Upper lobe of left lung (tissue), 4 donors: ENCODE results near the gene SPATA31D1.

Source experiments
- POLR2AphosphoS5 ChIP-seq, 2 donors: sonication (generic); formaldehyde crosslinking; IDR thresholded peaks; one replicate each; pipeline ENCODE4 v1.5.1; 2017; ENCODE audit warnings: antibody characterized with exemption in 2 of 2
- TF ChIP-seq, protein P1 (sequence below), 6 experiments: fragments of 450-650 bp in 4 of 6; fragments of 200-600 bp in 2 of 6; sonication (generic) in 2 of 6; IDR thresholded peaks; one replicate each; pipeline ENCODE4 v1.5.1; 2016 to 2019; ENCODE audit warnings: antibody characterized with exemption in 6 of 6

DNA sequence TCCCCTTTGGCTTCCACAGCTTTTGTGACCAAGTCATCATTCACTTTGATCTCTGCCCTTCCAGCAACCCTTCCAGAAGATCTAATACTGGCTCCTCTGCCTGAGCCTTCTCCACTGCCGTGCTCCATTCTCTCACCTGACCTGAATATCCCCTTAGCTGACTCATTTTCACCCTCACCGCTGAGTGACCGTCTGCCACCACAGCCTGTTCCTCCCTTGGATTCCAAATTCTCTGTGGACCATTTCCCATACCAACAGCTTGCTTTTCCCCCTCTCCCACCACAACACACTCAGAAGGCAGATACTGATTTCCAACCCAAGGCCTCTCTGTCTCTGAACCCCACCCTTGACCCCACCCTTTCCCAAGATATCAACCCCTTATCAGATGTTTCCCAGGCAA is 20.5 kb upstream of the SPATA31D1 start:
- no peak for TF ChIP-seq POLR2AphosphoS5 (IDR thresholded peaks at IDR 0.05)
- TF ChIP-seq, protein P1, sequence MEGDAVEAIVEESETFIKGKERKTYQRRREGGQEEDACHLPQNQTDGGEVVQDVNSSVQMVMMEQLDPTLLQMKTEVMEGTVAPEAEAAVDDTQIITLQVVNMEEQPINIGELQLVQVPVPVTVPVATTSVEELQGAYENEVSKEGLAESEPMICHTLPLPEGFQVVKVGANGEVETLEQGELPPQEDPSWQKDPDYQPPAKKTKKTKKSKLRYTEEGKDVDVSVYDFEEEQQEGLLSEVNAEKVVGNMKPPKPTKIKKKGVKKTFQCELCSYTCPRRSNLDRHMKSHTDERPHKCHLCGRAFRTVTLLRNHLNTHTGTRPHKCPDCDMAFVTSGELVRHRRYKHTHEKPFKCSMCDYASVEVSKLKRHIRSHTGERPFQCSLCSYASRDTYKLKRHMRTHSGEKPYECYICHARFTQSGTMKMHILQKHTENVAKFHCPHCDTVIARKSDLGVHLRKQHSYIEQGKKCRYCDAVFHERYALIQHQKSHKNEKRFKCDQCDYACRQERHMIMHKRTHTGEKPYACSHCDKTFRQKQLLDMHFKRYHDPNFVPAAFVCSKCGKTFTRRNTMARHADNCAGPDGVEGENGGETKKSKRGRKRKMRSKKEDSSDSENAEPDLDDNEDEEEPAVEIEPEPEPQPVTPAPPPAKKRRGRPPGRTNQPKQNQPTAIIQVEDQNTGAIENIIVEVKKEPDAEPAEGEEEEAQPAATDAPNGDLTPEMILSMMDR (IDR thresholded peaks at IDR 0.05): no peak
